Common myeloid progenitor, CD34-positive (primary cell): ENCODE data around the gene PSME1.
A peak's percentile ranks its signal among the peaks of the same experiment; 100 is the strongest.

Source experiments
- CTCF ChIA-PET: fragments of 350-600 bp; sonication (Branson Sonifier 250); formaldehyde crosslinking; loops from one replicate; lab custom pipeline; 2021; ENCODE audit warnings: antibody characterized with exemption; lab: Charles Lee
- POLR2A ChIA-PET: fragments of 350-600 bp; sonication (Branson Sonifier 250); formaldehyde crosslinking; loops from one replicate; lab custom pipeline; 2021; ENCODE audit warnings: antibody characterized with exemption; lab: Charles Lee
- DNase-seq, 3 donors: peaks; one replicate each; pipeline versions ENCODE4 v3.0.0 to v3.0.0-alpha.2; 2013
- H3K27ac ChIP-seq, 2 experiments: 1 replicate in 1 of 2; 2 replicates in 1 of 2; pipeline ENCODE4 v1.7.0; 2013; ENCODE audit warnings: inconsistent platforms in 2 of 2, low read length in 2 of 2, mild to moderate bottlenecking in 2 of 2, low read depth in 1 of 2, moderate library complexity in 1 of 2; ENCODE audit not compliant: severe bottlenecking in 2 of 2, insufficient read depth in 1 of 2, poor library complexity in 1 of 2
- H3K27me3 ChIP-seq, 5 experiments: replicated peaks in 2 of 5; 1 replicate in 3 of 5; 2 replicates in 2 of 5; pipeline versions ENCODE4 v1.6.1 to v1.7.0; 2013; ENCODE audit warnings: low read length in 4 of 5, mild to moderate bottlenecking in 2 of 5, moderate library complexity in 2 of 5, inconsistent platforms in 1 of 5; ENCODE audit not compliant: insufficient read depth in 5 of 5, control insufficient read depth in 4 of 5
- H3K36me3 ChIP-seq, 4 experiments: 1 replicate in 2 of 4; 2 replicates in 2 of 4; pipeline versions ENCODE4 v1.6.1 to v1.7.0; 2013; ENCODE audit warnings: low read length in 3 of 4, control low read depth in 1 of 4, mild to moderate bottlenecking in 1 of 4; ENCODE audit not compliant: control insufficient read depth in 4 of 4, insufficient read depth in 4 of 4
- H3K4me1 ChIP-seq, 4 experiments: 1 replicate in 3 of 4; 2 replicates in 1 of 4; pipeline versions ENCODE4 v1.6.1 to v1.7.1; 2013; ENCODE audit warnings: low read length in 3 of 4, mild to moderate bottlenecking in 3 of 4, control low read depth in 1 of 4, inconsistent platforms in 1 of 4, moderate library complexity in 1 of 4; ENCODE audit not compliant: control insufficient read depth in 4 of 4, insufficient read depth in 4 of 4; ENCODE audit errors: control extremely low read depth in 1 of 4
- H3K4me3 ChIP-seq, 7 experiments: 1 replicate in 4 of 7; 2 replicates in 3 of 7; pipeline versions ENCODE4 v1.5.1 to v1.7.0; 2013; ENCODE audit warnings: mild to moderate bottlenecking in 7 of 7, low read length in 6 of 7, moderate library complexity in 6 of 7, inconsistent platforms in 2 of 7, low read depth in 2 of 7, control low read depth in 1 of 7; ENCODE audit not compliant: insufficient read depth in 4 of 7, control insufficient read depth in 1 of 7; ENCODE audit errors: extremely low read depth in 1 of 7
- H3K9me3 ChIP-seq, 5 experiments: 1 replicate in 4 of 5; 2 replicates in 1 of 5; pipeline versions ENCODE4 v1.6.1 to v1.7.1; 2013; ENCODE audit warnings: low read length in 4 of 5, mild to moderate bottlenecking in 2 of 5, inconsistent platforms in 1 of 5, low read depth in 1 of 5, moderate library complexity in 1 of 5; ENCODE audit not compliant: control insufficient read depth in 4 of 5, insufficient read depth in 2 of 5; ENCODE audit errors: control extremely low read depth in 1 of 5
- WGBS: methylation state at CpG from one replicate; pipeline ENCODE4 v1.1.5; 2013; ENCODE audit not compliant: insufficient coverage; 5-methylcytosine and 5-hydroxymethylcytosine counted together

PSME1 gene

DNA sequence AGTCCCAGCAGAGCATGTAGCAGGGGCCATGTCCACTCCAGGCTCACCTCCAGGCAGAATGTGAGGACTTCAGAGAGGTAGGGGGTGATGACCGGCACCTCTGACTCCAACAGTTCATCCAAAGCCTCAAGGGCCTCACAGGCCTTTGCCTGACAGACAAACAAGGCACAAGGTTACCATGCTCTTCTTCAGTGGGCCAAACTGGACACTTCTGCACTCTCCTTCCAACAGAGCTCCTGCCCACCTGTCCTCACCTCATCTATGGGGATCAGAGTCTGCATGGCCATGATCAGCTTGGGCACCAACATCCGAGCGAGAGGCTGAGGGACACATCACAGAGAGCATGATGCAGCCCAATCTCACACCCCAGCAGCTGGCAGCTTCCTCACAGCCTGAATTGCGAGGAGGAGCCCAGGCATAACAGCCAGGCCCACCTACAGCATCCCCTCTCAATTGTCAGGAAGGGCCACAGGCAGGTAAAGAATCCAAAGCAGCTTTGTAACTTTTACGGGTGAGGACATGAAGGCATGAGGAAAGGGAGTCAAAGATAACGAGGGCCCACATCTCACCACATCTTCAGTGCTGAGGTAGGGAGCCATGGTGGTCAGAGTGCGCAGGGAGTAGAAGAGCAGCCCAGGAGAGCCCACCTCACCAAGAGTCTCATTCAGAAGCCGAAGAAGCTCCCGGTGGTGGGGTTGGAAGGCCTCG is 51.0 kb downstream of the PSME1 start:
- Histone ChIP-seq H3K27ac (no peak overlapping the region), H3K36me3 (peaks cover 13 to 72% (median 42%) of the 10 kb centered on the region in 4 experiments), H3K9me3 (no peaks in the 10 kb centered on the region), H3K4me3 (peak overlapping the region in 3 of 7 experiments; percentile 79 to 90 (median 81)), H3K27me3 (no peaks in the 10 kb centered on the region), H3K4me1 (peaks cover 0 to 25% (median 20%) of the 10 kb centered on the region in 4 experiments)
- WGBS, result 98% methylated on average over 9 of the region's 10 CpGs
- ChIA-PET CTCF (interaction anchor here (0.9 to 4.4 kb wide), 6 partner anchors 13 to 55 kb away, joined by 4 to 19 read pairs (median 5); partner anchors contain the start of genes CHMP4A, IRF9, REC8 and TINF2), POLR2A (no interaction called here)
- no peak for DNase-seq

DNA sequence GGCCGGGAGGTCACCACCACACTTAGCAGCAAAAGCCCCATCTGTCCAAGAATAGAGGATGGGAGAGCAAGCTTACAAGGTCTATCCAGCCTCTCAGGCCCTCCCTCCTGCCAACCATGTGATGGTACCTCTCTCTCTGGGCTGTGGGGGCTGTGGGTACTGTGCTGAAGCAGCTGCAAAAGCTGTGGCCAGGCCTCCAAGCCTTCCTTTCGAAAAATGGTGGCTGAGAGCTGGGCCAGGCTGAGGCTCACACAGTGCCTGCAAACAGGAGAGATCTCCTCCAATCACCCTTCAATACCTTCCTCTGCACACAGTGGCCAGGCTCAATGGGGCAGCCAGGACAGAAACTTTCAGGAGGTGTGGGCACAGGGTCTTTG is 51.5 kb downstream of the PSME1 start:
- Histone ChIP-seq H3K27me3 (no peaks in the 10 kb centered on the region), H3K4me3 (peak overlapping the region in 5 of 7 experiments; percentile 68 to 90 (median 81)), H3K4me1 (peaks cover 0 to 25% (median 20%) of the 10 kb centered on the region in 4 experiments), H3K36me3 (peaks cover 13 to 72% (median 40%) of the 10 kb centered on the region in 4 experiments), H3K9me3 (no peaks in the 10 kb centered on the region), H3K27ac (peak overlapping the region in 1 of 2 experiments; percentile 77)
- POLR2A ChIA-PET, result no interaction called here
- 100% methylated on average over 1 of the region's 2 CpGs for WGBS
- DNase-seq, result no peak
- CTCF ChIA-PET, result interaction anchor here (0.9 to 4.4 kb wide), 5 partner anchors 14 to 55 kb away, joined by 4 to 19 read pairs (median 6); partner anchors contain the start of genes CHMP4A, IRF9, REC8 and TINF2
